ENCODE results near the gene TTR.

Gene TTR

GRCh38 chr18:31591628-31592027, at the start of gene TTR:
TTR (plus strand) TSS chr18:31591877; CDS start chr18:31591903, 26 bp downstream.
- DNase-seq = no peak

- DNase-seq = no peak
Observed at GRCh38 chr18:31546476-31546875, 45.2 kb upstream of the TTR start.

GRCh38 chr18:31548853-31549252, 42.8 kb upstream of the TTR start:
- DNase-seq = no peak

GRCh38 chr18:31549416-31549815, 42.3 kb upstream of the TTR start:
- DNase-seq = no peak

GRCh38 chr18:31551883-31552282, 39.8 kb upstream of the TTR start:
- no peak for DNase-seq

GRCh38 chr18:31553800-31554199, 37.9 kb upstream of the TTR start:
- DNase-seq = no peak

GRCh38 chr18:31554776-31555175, 36.9 kb upstream of the TTR start:
- DNase-seq = no peak

- DNase-seq = no peak
Observed at GRCh38 chr18:31555971-31556747, 35.5 kb upstream of the TTR start.

- DNase-seq = no peak
Observed at GRCh38 chr18:31557446-31557845, 34.2 kb upstream of the TTR start.

- DNase-seq = no peak
Observed at GRCh38 chr18:31558567-31558966, 33.1 kb upstream of the TTR start.

- no peak for DNase-seq
Observed at GRCh38 chr18:31562726-31563125, 29.0 kb upstream of the TTR start.

GRCh38 chr18:31563778-31564177, 27.9 kb upstream of the TTR start:
- no peak for DNase-seq

GRCh38 chr18:31565345-31565744, 26.3 kb upstream of the TTR start:
- DNase-seq = no peak

- DNase-seq = no peak
Observed at GRCh38 chr18:31565782-31566512, 25.7 kb upstream of the TTR start.

GRCh38 chr18:31566576-31567306, 24.9 kb upstream of the TTR start:
- no peak for DNase-seq

GRCh38 chr18:31572368-31572767, 19.3 kb upstream of the TTR start:
- no peak for DNase-seq

GRCh38 chr18:31573051-31573450, 18.6 kb upstream of the TTR start:
- no peak for DNase-seq

GRCh38 chr18:31574359-31574758, 17.3 kb upstream of the TTR start:
- DNase-seq = no peak

- DNase-seq = no peak
Observed at GRCh38 chr18:31575515-31576257, 16.0 kb upstream of the TTR start.

GRCh38 chr18:31576670-31577069, 15.0 kb upstream of the TTR start:
- no peak for DNase-seq

- no peak for DNase-seq
Observed at GRCh38 chr18:31577195-31577594, 14.5 kb upstream of the TTR start.

GRCh38 chr18:31578126-31578525, 13.6 kb upstream of the TTR start:
- no peak for DNase-seq

GRCh38 chr18:31579375-31579774, 12.3 kb upstream of the TTR start:
- DNase-seq = no peak
